SK-N-MC (cell line): ENCODE results near the gene ORC3.
A peak's percentile ranks its signal among the peaks of the same experiment; 100 is the strongest.

Experiments used
- EZH2 ChIP-seq: fragments of 200-600 bp; sonication (generic); IDR thresholded peaks from one replicate; pipeline ENCODE4 v1.6.1; 2017; ENCODE audit warnings: antibody characterized with exemption
- FOXP2 ChIP-seq: optimal IDR thresholded peaks from 2 replicates; pipeline ENCODE3; 2011; ENCODE audit warnings: mild to moderate bottlenecking, moderate library complexity; ENCODE audit not compliant: insufficient read depth; ENCODE audit errors: extremely low read length, control extremely low read depth
- POLR2AphosphoS5 ChIP-seq: IDR thresholded peaks from 2 replicates; pipeline ENCODE4 v1.6.1; 2012; ENCODE audit warnings: mild to moderate bottlenecking, low read depth, low read length, borderline replicate concordance

DNA sequence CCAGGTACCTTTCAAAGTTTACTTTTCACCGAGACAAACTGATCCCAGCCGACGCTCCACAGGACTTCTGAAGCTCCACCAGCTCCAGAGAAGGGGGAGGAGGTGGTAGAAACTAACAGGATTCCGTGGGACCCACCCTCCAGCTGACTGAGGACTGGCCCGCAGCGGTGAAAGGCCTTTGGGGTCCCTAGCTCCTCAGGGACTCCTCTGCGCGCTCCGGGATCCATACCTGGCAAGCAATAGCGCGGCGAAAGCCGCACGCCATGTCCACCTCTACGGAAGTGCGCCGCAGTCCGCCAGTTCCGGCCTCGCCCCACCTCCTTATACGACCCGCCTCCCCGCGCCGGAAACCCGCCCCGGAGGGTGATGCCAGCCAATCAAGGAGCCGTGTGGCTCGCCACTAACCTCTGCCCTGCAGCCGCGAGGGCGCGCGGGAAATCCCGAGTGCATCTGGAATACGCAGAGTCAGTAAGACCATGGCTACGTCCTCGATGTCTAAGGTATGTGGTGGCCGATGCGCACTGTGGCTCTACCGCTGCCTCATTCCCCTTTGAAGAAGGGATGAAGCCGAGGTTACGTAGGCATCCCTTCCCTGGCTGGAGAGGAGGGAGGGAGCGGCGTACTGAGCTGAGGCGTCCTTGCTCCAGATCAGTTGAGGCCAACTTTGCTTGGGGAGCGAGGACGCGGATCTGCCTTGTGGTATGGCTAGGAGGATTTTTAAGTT lies at the start of gene ORC3, which contains the start of gene RARS2:
- TF ChIP-seq EZH2 (no peak), POLR2AphosphoS5 (peak; percentile 98), FOXP2 (no peak)
